DMS114 treated with DMSO at 0.1 percent for 48 hours (cell line): ENCODE measurements around the gene OLFM1.

ENCODE experiments used
- DNase-seq: peaks from one replicate; lab custom pipeline; 2025; ENCODE audit not compliant: unreplicated experiment; lab: John Stamatoyannopoulos, UW

OLFM1 gene

GRCh38 chr9:135076143-135076875, 11.2 kb upstream of the OLFM1 start:
- no peak for DNase-seq

GRCh38 chr9:135076876-135077430, 10.5 kb upstream of the OLFM1 start:
- no peak for DNase-seq

GRCh38 chr9:135077497-135078200, 9.8 kb upstream of the OLFM1 start:
- no peak for DNase-seq

GRCh38 chr9:135078361-135078821, 9.1 kb upstream of the OLFM1 start:
- DNase-seq, result no peak

GRCh38 chr9:135079018-135079417, 8.4 kb upstream of the OLFM1 start:
- no peak for DNase-seq

GRCh38 chr9:135079676-135080075, 7.8 kb upstream of the OLFM1 start:
- DNase-seq, result no peak

- DNase-seq, result no peak
Measured at GRCh38 chr9:135080286-135081263, 6.9 kb upstream of the OLFM1 start.

DNA sequence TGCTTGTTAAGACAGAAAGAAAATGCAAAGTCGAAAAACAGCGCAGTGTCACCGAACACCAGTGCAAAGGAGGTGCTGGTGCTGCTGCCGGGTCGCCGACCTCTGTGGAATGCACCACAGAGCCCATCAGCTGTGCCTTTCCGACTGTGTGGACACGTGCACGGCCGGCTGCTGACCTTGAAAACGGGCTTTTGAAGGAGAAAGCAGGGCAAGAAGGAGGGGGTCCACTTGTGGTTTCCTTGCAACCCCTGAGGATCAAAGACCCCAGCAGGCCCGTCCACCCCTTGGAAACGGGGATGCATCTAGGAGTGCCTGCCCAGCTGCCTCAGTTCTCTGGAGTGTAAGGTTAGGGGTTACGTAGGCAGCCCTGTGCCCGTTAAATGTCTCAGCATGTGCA, 6.2 kb upstream of the OLFM1 start:
- DNase-seq, result no peak

DNA sequence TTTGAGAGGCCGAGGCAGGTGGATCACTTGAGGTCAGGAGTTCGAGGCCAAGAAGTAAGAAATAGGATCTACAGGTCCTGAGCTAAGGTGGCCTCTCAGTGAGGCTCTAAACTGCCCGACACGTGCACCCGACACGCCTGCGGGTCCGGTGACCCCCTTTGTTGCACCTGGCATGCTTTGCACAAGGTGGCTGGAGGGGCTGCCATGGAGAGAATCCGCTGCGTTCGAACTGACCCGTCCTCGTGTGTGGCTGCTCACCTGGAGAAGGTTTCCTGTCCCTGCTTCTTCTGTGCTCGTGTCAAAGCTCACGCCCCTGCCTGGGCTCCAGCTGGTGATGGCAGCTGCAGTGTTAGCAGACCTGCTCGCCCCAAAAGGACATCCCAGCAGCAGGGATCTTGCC, 5.7 kb upstream of the OLFM1 start:
- DNase-seq, result no peak

DNA sequence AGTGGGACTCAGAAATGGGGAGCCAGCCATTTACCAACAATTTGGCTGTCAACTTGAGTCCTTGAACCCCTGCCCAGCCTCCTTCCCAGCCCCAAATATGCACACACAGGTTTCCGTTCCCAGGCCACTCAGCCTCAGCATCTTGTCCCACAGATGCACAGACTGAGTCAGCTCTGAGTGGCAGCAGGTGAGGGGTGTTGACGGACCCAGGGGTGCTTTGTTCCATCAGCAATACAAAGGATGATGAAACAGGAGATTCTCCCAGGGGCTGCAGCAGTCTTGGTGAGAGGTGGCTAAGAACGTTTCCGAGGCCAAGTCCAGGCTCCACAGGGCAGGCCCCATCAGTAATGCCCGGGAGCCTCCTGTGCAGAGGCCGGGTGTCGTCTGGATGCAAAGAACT, 4.9 kb upstream of the OLFM1 start:
- DNase-seq, result no peak

GRCh38 chr9:135083241-135083810, 4.1 kb upstream of the OLFM1 start:
- no peak for DNase-seq

DNA sequence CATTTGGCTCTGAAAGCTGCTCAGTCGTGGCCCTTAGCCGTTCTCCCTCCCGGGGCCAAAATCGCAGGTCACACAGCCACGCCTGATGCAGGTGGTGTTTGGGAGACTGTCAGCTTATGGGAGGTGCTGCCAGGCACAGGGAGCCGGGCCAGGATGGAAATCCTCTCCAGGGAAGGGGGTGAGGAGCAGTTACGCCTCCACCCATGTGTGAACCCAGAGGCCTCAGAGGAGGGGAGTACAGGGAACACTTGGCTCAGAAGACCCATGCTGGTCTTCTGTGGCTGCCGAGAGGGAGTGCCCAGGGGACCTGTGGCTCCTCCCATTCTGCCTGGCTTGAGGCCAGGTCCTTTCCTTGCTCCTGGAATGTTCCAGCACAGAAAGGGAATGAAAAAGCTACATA, 3.6 kb upstream of the OLFM1 start:
- DNase-seq, result no peak

- DNase-seq, result no peak
Measured at GRCh38 chr9:135084262-135084661, 3.2 kb upstream of the OLFM1 start.

GRCh38 chr9:135084881-135085760, 2.3 kb upstream of the OLFM1 start:
- no peak for DNase-seq

DNA sequence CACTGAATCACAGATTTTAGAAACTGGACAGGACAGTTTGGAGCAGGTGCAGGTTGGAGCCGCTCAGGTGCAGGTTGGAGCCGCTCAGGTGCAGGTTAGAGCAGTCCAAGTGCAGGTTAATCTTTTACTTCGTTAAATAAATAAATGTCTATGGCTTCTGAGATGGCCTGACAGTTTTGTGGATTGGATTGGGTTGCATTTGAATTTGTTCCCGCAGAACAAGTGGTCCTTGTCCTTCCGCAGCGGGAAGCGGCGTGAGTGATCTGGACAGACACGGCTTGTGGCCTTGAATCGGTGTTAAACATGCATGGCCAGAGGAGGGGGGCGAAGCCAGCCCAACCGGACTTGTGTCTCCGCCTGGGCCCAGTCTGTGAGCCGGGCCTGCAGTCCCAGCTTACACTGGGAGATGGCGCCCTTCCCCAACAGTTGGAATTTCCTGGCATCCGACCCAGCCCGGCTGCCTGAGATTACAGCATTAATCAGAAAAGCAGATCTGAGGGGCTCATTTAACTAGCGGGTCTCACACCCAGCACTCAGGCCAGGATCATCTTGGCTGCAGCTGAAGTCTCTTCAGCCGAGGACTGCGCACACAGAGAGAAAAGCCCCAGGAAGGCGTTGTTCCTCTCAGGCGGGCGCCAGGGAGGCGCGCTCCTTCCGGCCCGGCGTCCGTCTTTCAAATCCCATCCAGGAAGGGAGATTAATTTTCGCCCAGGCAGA, 1.5 kb upstream of the OLFM1 start:
- peak; percentile 8 for DNase-seq

DNA sequence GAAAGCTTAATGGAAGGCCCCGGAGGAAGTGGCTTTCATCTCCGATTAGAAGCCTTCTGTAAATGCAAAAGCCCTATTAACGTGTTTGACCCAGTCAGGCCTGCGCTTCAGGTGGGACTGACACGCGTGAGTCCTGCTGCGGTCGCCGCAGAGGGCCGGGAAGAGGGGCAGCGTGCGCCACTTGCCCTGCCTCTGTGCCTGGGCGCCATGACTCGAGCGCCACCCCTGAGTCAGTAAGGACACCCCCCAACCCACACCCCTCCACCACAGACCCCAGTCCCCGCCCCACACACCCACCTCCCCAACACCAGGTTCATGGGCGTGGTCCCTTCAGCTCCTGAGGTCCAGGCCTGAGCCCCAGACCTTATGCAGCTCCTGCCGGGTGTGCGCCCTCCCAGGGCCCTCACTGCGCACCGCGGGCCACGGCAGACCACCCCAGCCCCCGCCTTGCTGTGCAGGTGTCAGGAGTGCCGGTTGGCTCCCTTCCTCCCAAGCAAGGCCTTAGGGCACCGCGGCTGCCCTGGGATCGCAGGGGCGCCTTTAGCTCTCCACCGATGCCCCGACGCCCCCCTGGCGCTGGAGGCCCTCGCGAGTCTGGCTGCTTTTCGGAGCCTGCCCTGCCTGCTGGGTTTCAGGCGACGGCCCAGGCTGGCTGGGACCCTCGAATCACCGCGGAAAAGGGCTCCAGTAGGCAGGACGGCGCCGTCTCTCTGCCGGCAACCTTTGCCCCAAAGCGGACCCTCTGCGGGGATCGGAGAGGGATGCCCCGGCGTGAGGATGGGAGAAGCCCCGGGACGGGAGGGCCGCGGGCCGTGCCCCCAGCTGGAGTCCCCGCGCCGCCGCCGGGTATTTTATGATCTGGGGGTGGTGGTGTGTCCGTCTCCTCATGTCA, 625 bp upstream of the OLFM1 start:
- DNase-seq, result no peak

- DNase-seq, result no peak
Measured at GRCh38 chr9:135087899-135088347, 455 bp downstream of the OLFM1 start.

GRCh38 chr9:135088348-135088978, 995 bp downstream of the OLFM1 start:
- DNase-seq, result no peak
